PC-9 (cell line): ENCODE results near the gene ABLIM2.

Experiments
- EZH2 ChIP-seq: fragments of 200-600 bp; sonication (generic); IDR thresholded peaks from 2 replicates; pipeline ENCODE4 v1.8.0; 2017; ENCODE audit warnings: antibody characterized with exemption, low read depth
- TF ChIP-seq, protein P1 (sequence below): fragments of 200-600 bp; sonication (generic); conservative IDR thresholded peaks from 2 replicates; pipeline ENCODE4 v1.6.1; 2017; ENCODE audit warnings: mixed run types, antibody characterized with exemption, mild to moderate bottlenecking, moderate library complexity

GRCh38 chr4:8188085-8188484, 29.5 kb upstream of the ABLIM2 start:
- TF ChIP-seq, protein P1, sequence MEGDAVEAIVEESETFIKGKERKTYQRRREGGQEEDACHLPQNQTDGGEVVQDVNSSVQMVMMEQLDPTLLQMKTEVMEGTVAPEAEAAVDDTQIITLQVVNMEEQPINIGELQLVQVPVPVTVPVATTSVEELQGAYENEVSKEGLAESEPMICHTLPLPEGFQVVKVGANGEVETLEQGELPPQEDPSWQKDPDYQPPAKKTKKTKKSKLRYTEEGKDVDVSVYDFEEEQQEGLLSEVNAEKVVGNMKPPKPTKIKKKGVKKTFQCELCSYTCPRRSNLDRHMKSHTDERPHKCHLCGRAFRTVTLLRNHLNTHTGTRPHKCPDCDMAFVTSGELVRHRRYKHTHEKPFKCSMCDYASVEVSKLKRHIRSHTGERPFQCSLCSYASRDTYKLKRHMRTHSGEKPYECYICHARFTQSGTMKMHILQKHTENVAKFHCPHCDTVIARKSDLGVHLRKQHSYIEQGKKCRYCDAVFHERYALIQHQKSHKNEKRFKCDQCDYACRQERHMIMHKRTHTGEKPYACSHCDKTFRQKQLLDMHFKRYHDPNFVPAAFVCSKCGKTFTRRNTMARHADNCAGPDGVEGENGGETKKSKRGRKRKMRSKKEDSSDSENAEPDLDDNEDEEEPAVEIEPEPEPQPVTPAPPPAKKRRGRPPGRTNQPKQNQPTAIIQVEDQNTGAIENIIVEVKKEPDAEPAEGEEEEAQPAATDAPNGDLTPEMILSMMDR = no peak
- no peak for TF ChIP-seq EZH2
